ENCODE measurements around the gene MAEA.
A peak's percentile ranks its signal among the peaks of the same experiment; 100 is the strongest.

The MAEA gene

DNA sequence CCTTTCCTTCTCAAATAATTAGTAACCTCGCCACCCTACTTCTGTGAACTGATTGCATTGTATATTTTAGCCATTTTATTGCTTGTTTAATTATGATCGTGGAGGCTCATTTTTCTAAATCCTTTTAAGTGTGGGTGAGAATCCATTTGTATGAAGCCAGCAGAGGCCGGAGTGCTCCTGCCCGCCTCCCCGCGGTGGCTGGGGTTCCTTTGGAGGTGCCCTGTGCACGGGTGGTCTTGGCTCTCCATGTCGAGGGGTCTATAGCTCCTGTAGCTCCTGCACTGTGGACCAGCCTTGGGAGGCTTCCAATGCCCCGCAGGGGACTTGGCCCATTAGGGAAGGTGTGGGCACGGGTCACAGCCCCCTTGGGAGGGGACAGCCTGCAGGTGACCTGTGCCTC is 72.4 kb downstream of the MAEA start:
- CTCF ChIA-PET: no interaction called here
- no peak for DNase-seq
- WGBS (ENCODE audit: insufficient coverage): 100% methylated on average over 8 of the region's 10 CpGs
- Histone ChIP-seq H3K27me3 (replicated peaks in 2 of 5; ENCODE audit: control insufficient read depth in 4 of 5, insufficient read depth in 5 of 5, low read length in 4 of 5) (no peaks in the 10 kb centered on the region), H3K4me1 (ENCODE audit: control extremely low read depth in 1 of 4, control insufficient read depth in 4 of 4, insufficient read depth in 4 of 4, low read length in 3 of 4) (no peaks in the 10 kb centered on the region), H3K27ac (ENCODE audit: insufficient read depth in 1 of 2, low read depth in 1 of 2, low read length in 2 of 2, poor library complexity in 1 of 2, severe bottlenecking in 2 of 2) (no peak overlapping the region), H3K9me3 (ENCODE audit: control extremely low read depth in 1 of 5, control insufficient read depth in 4 of 5, insufficient read depth in 2 of 5, low read depth in 1 of 5, low read length in 4 of 5) (no peaks in the 10 kb centered on the region), H3K4me3 (ENCODE audit: control insufficient read depth in 1 of 7, extremely low read depth in 1 of 7, insufficient read depth in 4 of 7, low read depth in 2 of 7, low read length in 6 of 7) (no peak overlapping the region), H3K36me3 (ENCODE audit: control insufficient read depth in 4 of 4, insufficient read depth in 4 of 4, low read length in 3 of 4) (peaks cover 0 to 7% (median 3%) of the 10 kb centered on the region in 4 experiments)
- POLR2A ChIA-PET: no interaction called here

DNA sequence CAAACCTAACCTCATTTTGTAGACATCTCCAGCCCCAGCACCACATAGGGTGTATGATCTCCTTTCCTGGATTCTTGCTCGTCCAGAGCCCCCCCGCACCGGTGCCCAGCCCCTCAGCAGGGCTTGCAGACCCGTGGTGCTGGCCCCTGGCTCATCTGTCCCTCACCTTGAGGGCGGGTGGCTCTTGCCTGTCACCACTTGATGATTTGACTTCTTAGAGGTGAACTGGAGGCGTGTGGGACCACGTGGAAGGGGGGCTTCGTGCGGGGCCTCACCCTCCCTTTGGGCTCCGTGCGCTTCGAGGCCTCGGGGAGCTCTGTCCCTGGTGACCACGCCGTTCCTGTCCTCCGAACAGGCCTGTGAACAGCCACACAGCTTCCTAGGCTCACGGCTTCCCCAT is 72.8 kb downstream of the MAEA start:
- DNase-seq: no peak
- Histone ChIP-seq H3K36me3 (ENCODE audit: control insufficient read depth in 4 of 4, insufficient read depth in 4 of 4, low read length in 3 of 4) (peaks cover 0 to 7% (median 3%) of the 10 kb centered on the region in 4 experiments), H3K9me3 (ENCODE audit: control extremely low read depth in 1 of 5, control insufficient read depth in 4 of 5, insufficient read depth in 2 of 5, low read depth in 1 of 5, low read length in 4 of 5) (no peaks in the 10 kb centered on the region), H3K27ac (ENCODE audit: insufficient read depth in 1 of 2, low read depth in 1 of 2, low read length in 2 of 2, poor library complexity in 1 of 2, severe bottlenecking in 2 of 2) (no peak overlapping the region), H3K4me1 (ENCODE audit: control extremely low read depth in 1 of 4, control insufficient read depth in 4 of 4, insufficient read depth in 4 of 4, low read length in 3 of 4) (no peaks in the 10 kb centered on the region), H3K4me3 (ENCODE audit: control insufficient read depth in 1 of 7, extremely low read depth in 1 of 7, insufficient read depth in 4 of 7, low read depth in 2 of 7, low read length in 6 of 7) (no peak overlapping the region), H3K27me3 (replicated peaks in 2 of 5; ENCODE audit: control insufficient read depth in 4 of 5, insufficient read depth in 5 of 5, low read length in 4 of 5) (no peaks in the 10 kb centered on the region)
- 95% methylated on average over 17 of the region's 17 CpGs for WGBS (ENCODE audit: insufficient coverage)
- POLR2A ChIA-PET: no interaction called here
- CTCF ChIA-PET: no interaction called here

DNA sequence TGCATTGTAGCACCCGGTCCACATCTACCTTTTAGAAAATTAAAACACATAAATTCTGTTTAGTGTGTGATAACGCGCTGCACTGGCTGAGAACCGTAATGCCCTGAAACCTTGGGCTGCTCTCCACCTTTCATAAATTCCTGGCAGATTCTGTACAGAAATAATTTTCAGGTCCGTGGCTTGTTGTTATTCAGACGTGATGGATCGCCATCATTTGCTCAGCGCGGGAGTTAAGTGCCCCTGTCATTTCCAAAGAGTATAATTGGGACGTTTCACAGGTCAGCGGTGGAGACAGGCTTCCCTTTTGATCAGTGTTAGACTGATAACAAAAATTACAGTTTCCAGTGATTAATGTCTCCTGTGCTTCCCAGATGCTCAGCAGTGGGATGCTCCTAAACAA is 73.8 kb downstream of the MAEA start:
- WGBS (ENCODE audit: insufficient coverage): 97% methylated on average over 10 of the region's 11 CpGs

DNA sequence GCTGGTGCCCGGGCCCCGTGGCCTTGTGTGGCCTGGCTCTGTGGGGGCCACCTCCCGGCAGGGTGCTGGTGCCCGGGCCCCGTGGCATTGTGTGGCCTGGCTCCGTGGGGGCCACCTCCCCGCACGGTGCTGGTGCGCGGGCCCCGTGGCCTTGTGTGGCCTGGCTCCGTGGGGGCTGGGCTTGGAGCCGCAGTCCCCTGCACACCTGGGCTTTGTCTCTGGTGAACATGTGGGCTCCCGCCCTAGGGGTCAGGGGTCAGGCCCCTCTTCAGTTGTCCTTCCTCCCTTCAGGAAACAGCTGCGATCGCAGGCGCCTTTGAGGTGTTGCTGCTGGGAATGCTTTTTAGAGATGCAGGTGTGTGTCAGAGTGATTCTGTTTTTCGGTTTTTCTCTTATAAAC is 74.5 kb downstream of the MAEA start:
- no peaks in the 10 kb centered on the region for H3K9me3 ChIP-seq (ENCODE audit: control extremely low read depth in 1 of 5, control insufficient read depth in 4 of 5, insufficient read depth in 2 of 5, low read depth in 1 of 5, low read length in 4 of 5)
- POLR2A ChIA-PET: no interaction called here
- H3K27me3 ChIP-seq (replicated peaks in 2 of 5; ENCODE audit: control insufficient read depth in 4 of 5, insufficient read depth in 5 of 5, low read length in 4 of 5): no peaks in the 10 kb centered on the region
- no peak overlapping the region for H3K4me3 ChIP-seq (ENCODE audit: control insufficient read depth in 1 of 7, extremely low read depth in 1 of 7, insufficient read depth in 4 of 7, low read depth in 2 of 7, low read length in 6 of 7)
- WGBS (ENCODE audit: insufficient coverage): over 99% methylated on average over 14 of the region's 18 CpGs
- DNase-seq: no peak
- no peak overlapping the region for H3K27ac ChIP-seq (ENCODE audit: insufficient read depth in 1 of 2, low read depth in 1 of 2, low read length in 2 of 2, poor library complexity in 1 of 2, severe bottlenecking in 2 of 2)
- CTCF ChIA-PET: no interaction called here
- peaks cover 0 to 7% (median 3%) of the 10 kb centered on the region in 4 experiments for H3K36me3 ChIP-seq (ENCODE audit: control insufficient read depth in 4 of 4, insufficient read depth in 4 of 4, low read length in 3 of 4)
- H3K4me1 ChIP-seq (ENCODE audit: control extremely low read depth in 1 of 4, control insufficient read depth in 4 of 4, insufficient read depth in 4 of 4, low read length in 3 of 4): no peaks in the 10 kb centered on the region

More for the DNA sequence above, 73.8 kb downstream of the MAEA start:
- no peaks in the 10 kb centered on the region for H3K9me3 ChIP-seq (ENCODE audit: control extremely low read depth in 1 of 5, control insufficient read depth in 4 of 5, insufficient read depth in 2 of 5, low read depth in 1 of 5, low read length in 4 of 5)
- H3K27ac ChIP-seq (ENCODE audit: insufficient read depth in 1 of 2, low read depth in 1 of 2, low read length in 2 of 2, poor library complexity in 1 of 2, severe bottlenecking in 2 of 2): no peak overlapping the region
- ChIA-PET POLR2A (no interaction called here), CTCF (no interaction called here)
- H3K4me3 ChIP-seq (ENCODE audit: control insufficient read depth in 1 of 7, extremely low read depth in 1 of 7, insufficient read depth in 4 of 7, low read depth in 2 of 7, low read length in 6 of 7): no peak overlapping the region
- no peak for DNase-seq
- H3K27me3 ChIP-seq (replicated peaks in 2 of 5; ENCODE audit: control insufficient read depth in 4 of 5, insufficient read depth in 5 of 5, low read length in 4 of 5): no peaks in the 10 kb centered on the region
- H3K36me3 ChIP-seq (ENCODE audit: control insufficient read depth in 4 of 4, insufficient read depth in 4 of 4, low read length in 3 of 4): peaks cover 0 to 7% (median 3%) of the 10 kb centered on the region in 4 experiments
- H3K4me1 ChIP-seq (ENCODE audit: control extremely low read depth in 1 of 4, control insufficient read depth in 4 of 4, insufficient read depth in 4 of 4, low read length in 3 of 4): no peaks in the 10 kb centered on the region

DNA sequence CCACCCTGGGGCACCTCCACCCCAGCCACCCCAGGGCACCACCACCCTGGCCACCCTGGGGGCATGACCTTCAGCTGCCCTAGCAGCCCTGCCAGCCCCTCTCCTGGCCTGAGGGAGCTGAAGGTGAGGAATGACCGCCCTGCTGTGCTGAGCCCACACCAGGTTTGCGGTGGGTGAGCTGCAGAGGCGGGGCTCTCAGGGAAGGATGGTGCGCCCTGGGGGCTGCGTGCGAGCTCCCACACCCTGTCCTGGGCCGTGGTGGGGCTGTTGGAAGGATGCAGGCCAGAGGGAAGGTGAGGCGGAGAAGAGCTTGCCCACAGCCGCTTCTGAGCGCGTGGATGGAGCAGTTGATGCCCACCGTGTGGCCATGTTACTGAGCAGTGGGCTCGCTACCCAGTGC is 75.1 kb downstream of the MAEA start:
- H3K4me1 ChIP-seq (ENCODE audit: control extremely low read depth in 1 of 4, control insufficient read depth in 4 of 4, insufficient read depth in 4 of 4, low read length in 3 of 4): no peaks in the 10 kb centered on the region
- WGBS (ENCODE audit: insufficient coverage): 95% methylated on average over 12 of the region's 13 CpGs
- H3K4me3 ChIP-seq (ENCODE audit: control insufficient read depth in 1 of 7, extremely low read depth in 1 of 7, insufficient read depth in 4 of 7, low read depth in 2 of 7, low read length in 6 of 7): no peak overlapping the region
- POLR2A ChIA-PET: no interaction called here
- no peak for DNase-seq
- no peaks in the 10 kb centered on the region for H3K27me3 ChIP-seq (replicated peaks in 2 of 5; ENCODE audit: control insufficient read depth in 4 of 5, insufficient read depth in 5 of 5, low read length in 4 of 5)
- peaks cover 0 to 7% (median 3%) of the 10 kb centered on the region in 4 experiments for H3K36me3 ChIP-seq (ENCODE audit: control insufficient read depth in 4 of 4, insufficient read depth in 4 of 4, low read length in 3 of 4)
- H3K9me3 ChIP-seq (ENCODE audit: control extremely low read depth in 1 of 5, control insufficient read depth in 4 of 5, insufficient read depth in 2 of 5, low read depth in 1 of 5, low read length in 4 of 5): no peaks in the 10 kb centered on the region
- CTCF ChIA-PET: interaction anchor here (0.9 kb wide), 1 partner anchor 27 kb away, joined by 3 read pairs; no protein-coding TSS in a partner anchor
- no peak overlapping the region for H3K27ac ChIP-seq (ENCODE audit: insufficient read depth in 1 of 2, low read depth in 1 of 2, low read length in 2 of 2, poor library complexity in 1 of 2, severe bottlenecking in 2 of 2)

DNA sequence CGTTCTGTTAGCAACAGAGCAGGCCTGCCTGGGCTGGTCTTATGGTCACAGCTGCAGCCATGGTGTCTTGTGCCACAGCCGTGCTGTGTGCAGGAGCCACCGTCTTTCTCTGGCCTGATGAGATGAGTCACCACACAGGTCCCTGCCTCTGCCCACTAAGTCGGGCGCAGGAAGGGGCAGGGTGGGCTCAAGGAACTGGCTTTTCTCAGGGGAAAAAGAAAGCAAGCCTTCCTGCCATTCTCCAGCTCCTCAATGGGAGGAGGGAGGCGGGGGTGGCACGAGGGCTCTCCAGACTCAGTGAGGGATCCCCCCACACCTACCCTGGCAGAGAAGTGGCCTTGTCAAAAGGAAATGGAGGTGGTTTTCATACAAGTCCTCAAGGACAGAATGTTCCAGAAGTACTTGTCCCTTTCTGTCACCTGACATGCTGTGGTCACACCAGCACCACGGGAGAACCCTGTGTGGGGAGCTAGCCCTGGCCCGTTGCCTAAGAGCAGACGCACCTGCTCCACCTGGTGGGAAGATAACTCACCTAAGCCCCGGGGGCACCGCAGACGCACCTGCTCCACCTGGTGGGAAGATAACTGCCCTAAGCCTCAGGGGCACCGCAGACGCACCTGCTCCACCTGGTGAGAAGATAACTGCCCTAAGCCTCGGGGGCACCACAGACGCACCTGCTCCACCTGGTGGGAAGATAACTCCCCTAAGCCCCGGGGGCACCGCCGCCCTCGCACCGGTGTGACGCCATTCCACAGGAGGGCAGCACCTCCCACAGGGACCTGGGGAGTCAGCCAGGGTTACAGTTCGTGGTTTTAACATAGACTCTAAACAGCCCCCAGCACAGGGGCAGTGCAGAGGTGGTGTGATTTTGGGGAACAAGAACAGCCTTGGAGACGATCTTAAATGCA is 75.8 kb downstream of the MAEA start:
- H3K27ac ChIP-seq (ENCODE audit: insufficient read depth in 1 of 2, low read depth in 1 of 2, low read length in 2 of 2, poor library complexity in 1 of 2, severe bottlenecking in 2 of 2): no peak overlapping the region
- no peaks in the 10 kb centered on the region for H3K27me3 ChIP-seq (replicated peaks in 2 of 5; ENCODE audit: control insufficient read depth in 4 of 5, insufficient read depth in 5 of 5, low read length in 4 of 5)
- H3K4me1 ChIP-seq (ENCODE audit: control extremely low read depth in 1 of 4, control insufficient read depth in 4 of 4, insufficient read depth in 4 of 4, low read length in 3 of 4): no peaks in the 10 kb centered on the region
- CTCF ChIA-PET: interaction anchor here (0.9 to 1.6 kb wide), 2 partner anchors 11 to 26 kb away, joined by 3 read pairs; no protein-coding TSS in a partner anchor
- H3K9me3 ChIP-seq (ENCODE audit: control extremely low read depth in 1 of 5, control insufficient read depth in 4 of 5, insufficient read depth in 2 of 5, low read depth in 1 of 5, low read length in 4 of 5): no peaks in the 10 kb centered on the region
- POLR2A ChIA-PET: no interaction called here
- H3K4me3 ChIP-seq (ENCODE audit: control insufficient read depth in 1 of 7, extremely low read depth in 1 of 7, insufficient read depth in 4 of 7, low read depth in 2 of 7, low read length in 6 of 7): no peak overlapping the region
- DNase-seq: peak in 2 of 3 donors; percentile 5 to 6
- H3K36me3 ChIP-seq (ENCODE audit: control insufficient read depth in 4 of 4, insufficient read depth in 4 of 4, low read length in 3 of 4): peaks cover 0 to 7% (median 3%) of the 10 kb centered on the region in 4 experiments
- WGBS (ENCODE audit: insufficient coverage): 91% methylated on average over 18 of the region's 25 CpGs
